HepG2 (cell line): Measurements from ENCODE around the gene TGM4. TPM values are rescaled to one million over a fixed set of nuclear protein-coding genes. Genes with fewer than 3 reads are reported as not detected.
A peak's percentile ranks its signal among the peaks of the same experiment; 100 is the strongest.

Experiments used
- ATAC-seq: fragments of 200-7000 bp; cut with Tn5 transposase; 3 replicates; pipeline ENCODE4 v1.9.1; 2020; ENCODE audit warnings: mild to moderate bottlenecking, moderate library complexity
- BruUV-seq: library from RNA; stranded (reverse); fragments of 400-500 nt; replicated peaks from 2 replicates; lab custom pipeline; 2021; lab: Mats Ljungman, UMichigan
- CTCF ChIA-PET: fragments of 300-600 bp; formaldehyde crosslinking; extraction: SDS; loops from one replicate; lab custom pipeline; 2021; ENCODE audit warnings: low total read pairs, inconsistent platforms, low intra/inter-chr PET ratio; lab: Yijun Ruan, JAX
- POLR2A ChIA-PET: fragments of 350-600 bp; sonication (Branson Sonifier 250); formaldehyde crosslinking; loops from one replicate; lab custom pipeline; 2020; ENCODE audit warnings: antibody characterized with exemption, inconsistent platforms; lab: Yijun Ruan, JAX
- DNase-seq: peaks from one replicate; pipeline ENCODE4 v3.0.0-alpha.2; 2015; ENCODE audit warnings: low spot score
- FAIRE-seq: peaks from 3 replicates; lab custom pipeline; 2011; peaks lifted over from hg19 to GRCh38; lab: Jason Lieb, UNC
- H2AFZ ChIP-seq: one replicate; pipeline ENCODE4 v1.6.1; 2011; ENCODE audit warnings: low read length, inconsistent platforms
- H3K27ac ChIP-seq: fragments of 300-600 bp; 3 replicates; pipeline ENCODE4 v1.8.0; 2011; ENCODE audit warnings: mixed run types, mild to moderate bottlenecking, mixed read lengths, low read length, inconsistent platforms; ENCODE audit not compliant: insufficient read depth; ENCODE audit errors: extremely low read length
- H3K27me3 ChIP-seq, 2 experiments: fragments of 200-600 bp in 1 of 2; 2 replicates in 1 of 2; 3 replicates in 1 of 2; pipeline versions ENCODE4 v1.6.0 to v1.8.0; 2011; ENCODE audit warnings: low read length in 2 of 2, mild to moderate bottlenecking in 2 of 2, moderate library complexity in 2 of 2, inconsistent platforms in 1 of 2; ENCODE audit not compliant: insufficient read depth in 2 of 2, control insufficient read depth in 1 of 2
- H3K36me3 ChIP-seq, 2 experiments: fragments of 200-600 bp in 1 of 2; replicated peaks in 1 of 2; 2 replicates in 1 of 2; 3 replicates in 1 of 2; pipeline versions ENCODE4 v1.5.1 to v1.8.0; 2011; ENCODE audit warnings: low read length in 2 of 2, inconsistent platforms in 1 of 2; ENCODE audit not compliant: insufficient read depth in 2 of 2, control insufficient read depth in 1 of 2
- H3K4me1 ChIP-seq: 2 replicates; pipeline ENCODE4 v1.5.1; 2012; ENCODE audit warnings: low read length, inconsistent platforms; ENCODE audit not compliant: insufficient read depth
- H3K4me2 ChIP-seq: 2 replicates; pipeline ENCODE4 v1.6.0; 2011; ENCODE audit warnings: low read depth, low read length, inconsistent platforms
- H3K4me3 ChIP-seq, 3 experiments: fragments of 200-600 bp in 1 of 3; sonication (generic), shearing (Covaris generic) in 1 of 3; replicated peaks in 1 of 3; 2 replicates each; pipeline ENCODE4 v1.5.1; 2011 to 2016; ENCODE audit warnings: low read length in 3 of 3, inconsistent platforms in 2 of 3, low read depth in 2 of 3, mild to moderate bottlenecking in 2 of 3, control low read depth in 1 of 3, mixed read lengths in 1 of 3; ENCODE audit not compliant: insufficient read depth in 1 of 3
- H3K79me2 ChIP-seq: one replicate; pipeline ENCODE4 v1.6.1; 2011; ENCODE audit warnings: low read length, inconsistent platforms; ENCODE audit not compliant: insufficient read depth
- H3K9ac ChIP-seq: 2 replicates; pipeline ENCODE4 v1.6.0; 2011; ENCODE audit warnings: mild to moderate bottlenecking, low read depth, low read length, inconsistent platforms; ENCODE audit not compliant: insufficient read depth
- H3K9me3 ChIP-seq: 2 replicates; pipeline ENCODE4 v1.5.1; 2012; ENCODE audit warnings: mild to moderate bottlenecking, low read length
- H4K20me1 ChIP-seq: 2 replicates; pipeline ENCODE4 v1.6.0; 2011; ENCODE audit warnings: inconsistent platforms, mild to moderate bottlenecking, low read length, moderate library complexity; ENCODE audit not compliant: insufficient read depth
- DMAP1 ChIP-seq: IDR thresholded peaks from 2 replicates; pipeline ENCODE4 v1.6.1; 2016
- HMGXB4 ChIP-seq, 2 experiments: sonication (generic) in 1 of 2; formaldehyde crosslinking in 1 of 2; IDR thresholded peaks; 2 replicates each; pipeline versions ENCODE4 v1.4.0 to v1.6.1; 2018 to 2020; ENCODE audit warnings: missing genetic modification reagents in 2 of 2, borderline replicate concordance in 1 of 2, low read depth in 1 of 2, mild to moderate bottlenecking in 1 of 2, missing biosample characterization in 1 of 2
- MAFF ChIP-seq: IDR thresholded peaks from 2 replicates; pipeline ENCODE4 v1.6.1; 2011; ENCODE audit warnings: low read depth, low read length, improper control_type of control experiment
- MAFK ChIP-seq, 2 experiments: IDR thresholded peaks in 1 of 2; conservative IDR thresholded peaks in 1 of 2; 2 replicates each; pipeline ENCODE4 v1.6.1; 2011; ENCODE audit warnings: improper control_type of control experiment in 2 of 2, low read length in 2 of 2
- NR3C1 ChIP-seq: sonication (generic); formaldehyde crosslinking; IDR thresholded peaks from 2 replicates; pipeline ENCODE4 v1.4.0; 2020; ENCODE audit warnings: missing genetic modification reagents
- THAP8 ChIP-seq: sonication (generic); formaldehyde crosslinking; IDR thresholded peaks from 2 replicates; pipeline ENCODE4 v1.5.1; 2020; ENCODE audit warnings: missing genetic modification reagents, mild to moderate bottlenecking, borderline replicate concordance
- ZNF773 ChIP-seq: sonication (generic); formaldehyde crosslinking; IDR thresholded peaks from 2 replicates; pipeline ENCODE4 v1.4.0; 2020; ENCODE audit warnings: missing genetic modification reagents, borderline replicate concordance
- ZNF841 ChIP-seq: sonication (generic); formaldehyde crosslinking; IDR thresholded peaks from 2 replicates; pipeline ENCODE4 v1.8.1; 2023; ENCODE audit warnings: missing genetic modification reagents, borderline replicate concordance
- WGBS: methylation state at CpG from one replicate; pipeline ENCODE4 v1.1.6; 2017; ENCODE audit warnings: low lambda C conversion rate; 5-methylcytosine and 5-hydroxymethylcytosine counted together
- in situ Hi-C: cut with HindIII; loops from 2 replicates; pipeline ENCODE4 v1.10.0; 2017; ENCODE audit warnings: low pct_unique_long_range_greater_than_20kb; ENCODE audit not compliant: extremely low pct_ligation_motif_present
- intact Hi-C: fragments of 100-400 bp; cut with micrococcal nuclease; formaldehyde crosslinking; loops from one replicate; pipeline ENCODE4 v1.10.0; 2022; ENCODE audit not compliant: unreplicated experiment
- polyA plus RNA-seq, 8 experiments: library from polyadenylated mRNA; depleted of rRNA in 3 of 8; stranded (reverse) in 7 of 8; unstranded in 1 of 8; fragments of >200 nt; fragmentation: Illumina TruSeq in 4 of 8; extraction: Trizol in 4 of 8; gene quantifications; 2 replicates each; pipeline versions ENCODE4 v1.2.1 to v1.2.3, GENCODE V29; 2011 to 2016; ENCODE audit warnings: low read depth in 4 of 8, missing spikeins in 1 of 8, mixed read lengths in 1 of 8; ENCODE audit not compliant: insufficient read depth in 1 of 8
- total RNA-seq, 5 experiments: library from RNA; depleted of rRNA; stranded (reverse); fragments of >200 nt; fragmentation: Illumina TruSeq; extraction: Trizol; gene quantifications; 2 replicates each; pipeline ENCODE4 v1.2.3, GENCODE V29; 2016; ENCODE audit warnings: low read depth in 1 of 5

Gene TGM4
- total and polyA plus RNA-seq, 2 of the 13 experiments (the other 11 are each of a cell fraction or from before 2014, with no cell fraction given), result 0.07 to 0.15 TPM

DNA sequence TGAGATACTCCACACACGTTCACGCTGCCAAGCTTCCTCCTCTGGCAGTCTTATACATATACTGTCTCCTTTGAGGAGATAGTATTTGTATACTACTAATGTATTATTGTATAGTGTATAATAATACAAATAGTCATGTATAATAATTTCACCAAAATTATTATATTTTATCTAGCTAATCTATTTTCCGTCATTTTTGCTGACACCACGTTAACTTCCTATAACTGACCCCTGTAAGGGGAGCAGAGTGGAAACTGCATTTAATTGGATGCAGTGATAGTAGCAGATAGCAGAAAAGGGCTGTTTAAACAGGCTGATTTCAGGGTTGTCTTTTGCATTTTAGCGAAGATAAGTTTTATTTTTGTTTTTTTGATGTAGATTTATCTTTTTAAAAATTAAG, 43.2 kb upstream of the TGM4 start:
- peaks cover 3 to 21% of the 10 kb centered on the region in 2 experiments for H3K36me3 ChIP-seq
- ATAC-seq (no peak), FAIRE-seq (no peak), DNase-seq (no peak)
- H2AFZ ChIP-seq, result no peak overlapping the region
- no peaks in the 10 kb centered on the region for H4K20me1 ChIP-seq
- H3K4me1 ChIP-seq, result no peaks in the 10 kb centered on the region
- 97% methylated on average over 5 of the region's 5 CpGs for WGBS
- H3K79me2 ChIP-seq, result no peaks in the 10 kb centered on the region
- no peak overlapping the region for H3K4me2 ChIP-seq
- TF ChIP-seq MAFF (peak; percentile 82), MAFK (conservative IDR thresholded peaks at IDR 0.05 in 1 of 2, IDR thresholded peaks at IDR 0.05 in 1 of 2; ENCODE audit: low read length in 2 of 2) (peak; percentile 75 to 85), NR3C1 (CRISPR knock-in tag) (no peak), THAP8 (no peak), ZNF773 (CRISPR knock-in tag) (no peak), ZNF841 (CRISPR knock-in tag) (no peak)
- H3K27ac ChIP-seq, result no peak overlapping the region
- ChIA-PET CTCF (no interaction called here), POLR2A (no interaction called here)
- H3K27me3 ChIP-seq, result no peaks in the 10 kb centered on the region
- no peak overlapping the region for H3K9ac ChIP-seq
- intact Hi-C loops, result no loop called here
- no peaks in the 10 kb centered on the region for H3K9me3 ChIP-seq
- in situ Hi-C loops, result no loop called here
- no TSS peak for BruUV-seq
- H3K4me3 ChIP-seq, result no peak overlapping the region

GRCh38 chr3:44832032-44832431, 42.4 kb upstream of the TGM4 start:
- H3K4me1 ChIP-seq, result no peaks in the 10 kb centered on the region
- no peak for TF ChIP-seq HMGXB4 (CRISPR knock-in tag; IDR thresholded peaks at IDR 0.05; ENCODE audit: borderline replicate concordance in 1 of 2, low read depth in 1 of 2)
- TF ChIP-seq DMAP1 (CRISPR knock-in tag), result no peak
- H3K79me2 ChIP-seq, result no peaks in the 10 kb centered on the region
- CTCF ChIA-PET, result no interaction called here
- in situ Hi-C loops (no loop called here), intact Hi-C loops (no loop called here)
- FAIRE-seq, result no peak
- H4K20me1 ChIP-seq, result no peaks in the 10 kb centered on the region
- no peak overlapping the region for H3K27ac ChIP-seq
- no peak for ATAC-seq
- H3K36me3 ChIP-seq, result peaks cover 3 to 25% of the 10 kb centered on the region in 2 experiments
- no peak overlapping the region for H3K4me3 ChIP-seq
- 100% methylated on average over 1 of the region's 1 CpG for WGBS
- POLR2A ChIA-PET, result no interaction called here
- no peaks in the 10 kb centered on the region for H3K9me3 ChIP-seq
- no TSS peak for BruUV-seq
- no peak overlapping the region for H3K4me2 ChIP-seq
- no peak overlapping the region for H2AFZ ChIP-seq
- DNase-seq, result no peak
- no peak overlapping the region for H3K9ac ChIP-seq
- H3K27me3 ChIP-seq, result no peaks in the 10 kb centered on the region
